ENCODE measurements around the gene CASTOR1. TPM values are rescaled to one million over a fixed set of nuclear protein-coding genes. Genes with fewer than 3 reads are reported as not detected.

CASTOR1 gene
- total RNA-seq, 2 experiments from 2014 or later, result 4.5 to 9.1 TPM

GRCh38 chr22:30244641-30245040 is 44.7 kb downstream of the CASTOR1 start:
- H3K9me2 ChIP-seq (ENCODE audit: insufficient read depth, low read length), result no peaks in the 10 kb centered on the region
- H3K79me2 ChIP-seq (ENCODE audit: insufficient read depth, low read depth, low read length), result no peaks in the 10 kb centered on the region
- no peak overlapping the region for H2AFZ ChIP-seq (ENCODE audit: low read length)
- intact Hi-C loops (cut with micrococcal nuclease; ENCODE audit: unreplicated experiment), result no loop called here
- H4K20me1 ChIP-seq (ENCODE audit: insufficient read depth, low read length), result no peaks in the 10 kb centered on the region
- CTCF ChIA-PET (ENCODE audit: unreplicated experiment), result no interaction called here
- H3K36me3 ChIP-seq (ENCODE audit: insufficient read depth, low read length), result no peaks in the 10 kb centered on the region
- DNase-seq (ENCODE audit: low spot score), result no peak
- POLR2A ChIA-PET, result no interaction called here
- H3K9me3 ChIP-seq (ENCODE audit: low read length), result no peaks in the 10 kb centered on the region
- H3K27ac ChIP-seq (ENCODE audit: low read depth, low read length, poor library complexity, severe bottlenecking), result no peak overlapping the region
- H3K4me1 ChIP-seq (ENCODE audit: insufficient read depth, low read length, poor library complexity, severe bottlenecking), result peaks cover 16% of the 10 kb centered on the region
- no peak overlapping the region for H3K4me3 ChIP-seq (ENCODE audit: low read depth, low read length, poor library complexity, severe bottlenecking)
- no peak overlapping the region for H3K4me2 ChIP-seq (ENCODE audit: low read length)
- BruUV-seq (replicated peaks), result no TSS peak
- TF ChIP-seq EZH2phosphoT487 (IDR thresholded peaks at IDR 0.05; ENCODE audit: borderline replicate concordance, low read depth, low read length), result no peak
- TF ChIP-seq CTCF (conservative IDR thresholded peaks at IDR 0.05; ENCODE audit: low read length), result no peak

GRCh38 chr22:30244066-30244465 is 45.2 kb downstream of the CASTOR1 start:
- ChIA-PET POLR2A (no interaction called here), CTCF (ENCODE audit: unreplicated experiment) (no interaction called here)
- intact Hi-C loops (cut with micrococcal nuclease; ENCODE audit: unreplicated experiment), result no loop called here
- H3K4me2 ChIP-seq (ENCODE audit: low read length), result no peak overlapping the region
- H3K27ac ChIP-seq (ENCODE audit: low read depth, low read length, poor library complexity, severe bottlenecking), result no peak overlapping the region
- H3K4me3 ChIP-seq (ENCODE audit: low read depth, low read length, poor library complexity, severe bottlenecking), result no peak overlapping the region
- H3K9me2 ChIP-seq (ENCODE audit: insufficient read depth, low read length), result no peaks in the 10 kb centered on the region
- no peaks in the 10 kb centered on the region for H3K9me3 ChIP-seq (ENCODE audit: low read length)
- H2AFZ ChIP-seq (ENCODE audit: low read length), result no peak overlapping the region
- H3K79me2 ChIP-seq (ENCODE audit: insufficient read depth, low read depth, low read length), result no peaks in the 10 kb centered on the region
- H3K4me1 ChIP-seq (ENCODE audit: insufficient read depth, low read length, poor library complexity, severe bottlenecking), result peaks cover 16% of the 10 kb centered on the region
- H3K36me3 ChIP-seq (ENCODE audit: insufficient read depth, low read length), result no peaks in the 10 kb centered on the region
- DNase-seq (ENCODE audit: low spot score), result no peak
- TF ChIP-seq CTCF (conservative IDR thresholded peaks at IDR 0.05; ENCODE audit: low read length) (no peak), EZH2phosphoT487 (IDR thresholded peaks at IDR 0.05; ENCODE audit: borderline replicate concordance, low read depth, low read length) (no peak)
- BruUV-seq (replicated peaks), result no TSS peak
- no peaks in the 10 kb centered on the region for H4K20me1 ChIP-seq (ENCODE audit: insufficient read depth, low read length)

GRCh38 chr22:30243661-30244060 is 45.6 kb downstream of the CASTOR1 start:
- Histone ChIP-seq H3K27ac (ENCODE audit: low read depth, low read length, poor library complexity, severe bottlenecking) (no peak overlapping the region), H4K20me1 (ENCODE audit: insufficient read depth, low read length) (no peaks in the 10 kb centered on the region), H3K36me3 (ENCODE audit: insufficient read depth, low read length) (no peaks in the 10 kb centered on the region), H3K4me1 (ENCODE audit: insufficient read depth, low read length, poor library complexity, severe bottlenecking) (peaks cover 16% of the 10 kb centered on the region), H3K4me2 (ENCODE audit: low read length) (no peak overlapping the region), H3K9me2 (ENCODE audit: insufficient read depth, low read length) (no peaks in the 10 kb centered on the region), H2AFZ (ENCODE audit: low read length) (no peak overlapping the region), H3K4me3 (ENCODE audit: low read depth, low read length, poor library complexity, severe bottlenecking) (no peak overlapping the region), H3K9me3 (ENCODE audit: low read length) (no peaks in the 10 kb centered on the region), H3K79me2 (ENCODE audit: insufficient read depth, low read depth, low read length) (no peaks in the 10 kb centered on the region)
- ChIA-PET POLR2A (no interaction called here), CTCF (ENCODE audit: unreplicated experiment) (no interaction called here)
- intact Hi-C loops (cut with micrococcal nuclease; ENCODE audit: unreplicated experiment), result no loop called here
- no peak for DNase-seq (ENCODE audit: low spot score)
- TF ChIP-seq CTCF (conservative IDR thresholded peaks at IDR 0.05; ENCODE audit: low read length) (no peak), EZH2phosphoT487 (IDR thresholded peaks at IDR 0.05; ENCODE audit: borderline replicate concordance, low read depth, low read length) (no peak)
- BruUV-seq (replicated peaks), result no TSS peak

Measured in OCI-LY7 (cell line).